ENCODE data around the gene COL6A2.

COL6A2 gene

DNA sequence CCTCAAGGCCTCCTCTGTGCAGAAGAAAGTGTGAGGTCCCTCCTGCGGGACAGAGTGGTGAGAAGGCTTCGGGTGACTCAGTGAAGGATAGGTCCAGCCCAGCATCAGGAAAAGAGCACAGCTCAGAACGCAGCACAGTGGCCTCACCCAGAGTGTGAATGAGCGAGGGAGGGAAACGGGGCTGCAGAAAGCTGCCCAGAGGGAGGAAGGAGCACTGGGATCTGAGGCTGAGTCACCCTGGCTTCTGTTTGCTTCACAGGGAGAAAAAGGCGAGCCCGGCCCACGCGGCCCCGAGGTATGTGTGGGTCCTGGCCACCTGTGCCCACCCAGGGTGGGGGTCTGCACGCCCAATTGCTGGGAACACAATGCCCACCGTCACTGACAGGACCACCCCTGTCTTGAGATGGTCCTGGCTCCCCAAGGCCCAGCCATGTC lies 24.3 kb downstream of the COL6A2 start:
- ChIA-PET CTCF (interaction anchor here (0.7 kb wide), 1 partner anchor 92 kb away, joined by 3 read pairs; no protein-coding TSS in a partner anchor), POLR2A (no interaction called here)
- no peak for DNase-seq (ENCODE audit: extremely low spot score)
- TF ChIP-seq FOXK2 (IDR thresholded peaks at IDR 0.05): no peak

DNA sequence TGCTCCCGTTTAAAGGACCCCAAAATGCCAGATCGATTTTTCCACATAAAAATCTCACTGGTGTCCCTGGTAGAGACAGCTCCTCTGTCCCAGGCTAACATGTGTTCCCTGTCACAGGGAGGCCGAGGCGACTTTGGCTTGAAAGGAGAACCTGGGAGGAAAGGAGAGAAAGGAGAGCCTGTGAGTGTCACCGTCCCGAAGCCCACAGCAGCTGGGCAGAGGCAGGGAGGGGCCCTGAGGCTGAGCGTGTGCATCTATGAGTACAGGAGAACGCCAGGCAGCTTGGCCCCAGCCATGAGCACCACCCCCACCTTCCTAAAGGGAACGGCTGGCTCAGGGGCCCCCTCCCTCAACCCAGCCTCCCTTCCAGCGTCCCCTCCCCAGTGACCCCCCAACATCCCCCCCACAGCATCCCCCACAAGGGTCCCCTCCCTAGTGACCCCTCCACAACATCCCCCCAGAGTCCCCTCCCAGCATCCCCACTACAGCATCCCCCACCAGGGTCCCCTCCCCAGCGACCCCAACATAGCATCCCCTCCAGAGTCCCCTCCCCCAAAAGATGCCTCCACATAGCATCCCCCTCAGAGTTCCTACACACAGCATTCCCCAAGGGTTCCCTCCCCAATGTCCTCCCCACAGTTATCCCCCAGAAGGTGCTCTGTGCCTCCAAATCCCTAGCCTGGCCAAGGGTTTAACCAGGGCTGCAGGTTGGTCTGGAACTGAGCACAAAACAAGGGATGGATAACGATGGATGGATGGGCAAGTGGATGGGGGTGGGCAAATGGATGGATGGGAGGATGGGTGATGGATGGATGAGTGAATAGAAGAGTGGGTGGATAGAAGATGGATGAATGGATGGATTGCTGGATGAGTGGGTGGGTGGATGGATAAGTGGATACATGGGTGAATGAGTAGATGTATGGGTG lies 25.1 kb downstream of the COL6A2 start:
- ChIA-PET CTCF (interaction anchor here (0.7 kb wide), 1 partner anchor 93 kb away, joined by 3 read pairs; no protein-coding TSS in a partner anchor), POLR2A (no interaction called here)
- TF ChIP-seq FOXA1 (IDR thresholded peaks at IDR 0.05): no peak
- TF ChIP-seq CTBP1 (IDR thresholded peaks at IDR 0.05; ENCODE audit: borderline replicate concordance): no peak
- TF ChIP-seq ARNT (IDR thresholded peaks at IDR 0.05): no peak
- no peak for TF ChIP-seq L3MBTL2 (conservative IDR thresholded peaks at IDR 0.05)
- TF ChIP-seq BHLHE40 (IDR thresholded peaks at IDR 0.05; ENCODE audit: borderline replicate concordance): no peak
- no peak for TF ChIP-seq ELF4 (IDR thresholded peaks at IDR 0.05)
- TF ChIP-seq NFRKB (IDR thresholded peaks at IDR 0.05): no peak
- no peak for TF ChIP-seq FOXM1 (IDR thresholded peaks at IDR 0.05; ENCODE audit: borderline replicate concordance)
- no peak for TF ChIP-seq HDGF (IDR thresholded peaks at IDR 0.05; ENCODE audit: borderline replicate concordance)
- no peak for DNase-seq (ENCODE audit: extremely low spot score)

DNA sequence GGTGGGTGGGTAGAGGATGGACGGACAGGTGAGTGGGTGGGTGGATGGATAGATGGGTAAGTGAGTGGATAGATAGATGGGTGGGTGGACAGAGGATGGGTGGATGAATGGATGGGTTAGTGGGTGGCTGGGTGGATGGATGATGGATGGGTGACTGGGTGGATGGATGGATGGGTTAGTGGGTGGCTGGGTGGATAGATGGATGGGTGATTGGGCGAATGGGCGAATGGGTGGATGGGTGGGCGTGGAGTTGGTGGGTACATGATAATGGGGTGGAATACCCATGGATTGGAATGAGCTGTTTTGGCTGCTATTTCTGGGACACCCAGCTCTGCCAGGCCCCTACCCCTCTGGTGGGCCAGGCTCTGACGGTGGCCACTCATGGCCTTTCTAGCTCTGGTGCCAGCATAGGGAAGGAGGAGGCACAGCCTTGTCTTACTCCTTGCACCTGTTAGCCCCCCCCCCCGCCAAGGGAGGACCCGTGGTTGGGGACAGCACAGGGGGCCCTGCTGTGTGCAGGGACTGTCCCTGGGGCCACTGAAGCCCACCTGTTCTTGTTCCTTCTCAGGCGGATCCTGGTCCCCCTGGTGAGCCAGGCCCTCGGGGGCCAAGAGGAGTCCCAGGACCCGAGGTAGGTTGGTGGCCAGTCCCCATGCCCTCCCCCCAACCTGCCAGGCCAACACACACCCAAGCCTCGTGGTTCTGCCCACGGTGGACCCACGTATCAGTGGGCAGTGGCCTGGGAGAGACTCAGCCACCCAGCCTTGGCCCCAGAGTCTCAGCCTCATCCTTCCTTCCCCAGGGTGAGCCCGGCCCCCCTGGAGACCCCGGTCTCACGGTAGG lies 26.4 kb downstream of the COL6A2 start:
- CTCF ChIA-PET: no interaction called here
- no peak for DNase-seq (ENCODE audit: extremely low spot score)

DNA sequence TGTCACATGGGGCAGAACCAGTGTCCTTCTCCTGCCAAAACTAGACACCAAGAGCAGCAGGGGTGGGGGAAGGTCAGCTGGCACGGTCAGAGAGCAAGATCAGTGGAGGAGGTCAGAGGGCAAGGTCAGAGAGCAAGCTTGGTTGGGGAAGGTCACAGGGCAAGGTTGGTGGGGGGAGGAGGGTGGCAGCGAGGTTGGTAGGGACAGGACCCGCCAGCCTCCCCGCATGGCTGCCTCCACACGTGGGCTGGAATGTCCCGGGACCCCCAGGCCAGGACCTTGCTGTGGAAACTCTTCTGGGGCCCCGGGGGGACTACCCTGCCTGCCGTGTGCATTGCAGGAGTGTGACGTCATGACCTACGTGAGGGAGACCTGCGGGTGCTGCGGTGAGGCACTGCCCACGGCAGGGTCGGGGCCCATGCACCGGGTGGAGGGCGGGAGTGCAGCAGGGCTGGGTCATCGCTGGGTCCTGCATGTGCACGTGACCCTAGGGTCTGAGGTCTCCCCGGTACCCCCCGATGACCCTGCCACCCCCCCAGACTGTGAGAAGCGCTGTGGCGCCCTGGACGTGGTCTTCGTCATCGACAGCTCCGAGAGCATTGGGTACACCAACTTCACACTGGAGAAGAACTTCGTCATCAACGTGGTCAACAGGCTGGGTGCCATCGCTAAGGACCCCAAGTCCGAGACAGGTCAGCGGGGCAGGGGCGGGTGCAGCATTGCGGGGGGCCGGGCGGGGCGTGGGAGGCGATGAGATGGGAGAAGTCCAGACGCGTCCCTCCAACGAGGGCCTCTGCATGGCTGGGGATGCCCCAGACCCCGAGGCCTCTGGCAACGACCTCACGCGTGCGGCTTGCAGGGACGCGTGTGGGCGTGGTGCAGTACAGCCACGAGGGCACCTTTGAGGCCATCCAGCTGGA lies 27.3 kb downstream of the COL6A2 start:
- ChIA-PET POLR2A (no interaction called here), CTCF (no interaction called here)
- no peak for TF ChIP-seq FOXA1 (IDR thresholded peaks at IDR 0.05)
- TF ChIP-seq BHLHE40 (IDR thresholded peaks at IDR 0.05; ENCODE audit: borderline replicate concordance): no peak
- no peak for TF ChIP-seq NFRKB (IDR thresholded peaks at IDR 0.05)
- TF ChIP-seq TARDBP (IDR thresholded peaks at IDR 0.05): no peak
- TF ChIP-seq ZNF384 (IDR thresholded peaks at IDR 0.05): no peak
- no peak for TF ChIP-seq SP1 (IDR thresholded peaks at IDR 0.05)
- TF ChIP-seq ELF4 (IDR thresholded peaks at IDR 0.05): no peak
- TF ChIP-seq, protein P1, sequence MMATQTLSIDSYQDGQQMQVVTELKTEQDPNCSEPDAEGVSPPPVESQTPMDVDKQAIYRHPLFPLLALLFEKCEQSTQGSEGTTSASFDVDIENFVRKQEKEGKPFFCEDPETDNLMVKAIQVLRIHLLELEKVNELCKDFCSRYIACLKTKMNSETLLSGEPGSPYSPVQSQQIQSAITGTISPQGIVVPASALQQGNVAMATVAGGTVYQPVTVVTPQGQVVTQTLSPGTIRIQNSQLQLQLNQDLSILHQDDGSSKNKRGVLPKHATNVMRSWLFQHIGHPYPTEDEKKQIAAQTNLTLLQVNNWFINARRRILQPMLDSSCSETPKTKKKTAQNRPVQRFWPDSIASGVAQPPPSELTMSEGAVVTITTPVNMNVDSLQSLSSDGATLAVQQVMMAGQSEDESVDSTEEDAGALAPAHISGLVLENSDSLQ (IDR thresholded peaks at IDR 0.05): no peak
- no peak for TF ChIP-seq CTBP1 (IDR thresholded peaks at IDR 0.05; ENCODE audit: borderline replicate concordance)
- no peak for TF ChIP-seq ARNT (IDR thresholded peaks at IDR 0.05)
- no peak for TF ChIP-seq FOXK2 (IDR thresholded peaks at IDR 0.05)
- no peak for TF ChIP-seq FOXM1 (IDR thresholded peaks at IDR 0.05; ENCODE audit: borderline replicate concordance)
- no peak for DNase-seq (ENCODE audit: extremely low spot score)

More for the DNA sequence above, 26.4 kb downstream of the COL6A2 start:
- TF ChIP-seq TARDBP (IDR thresholded peaks at IDR 0.05) (0 out of 2 replicates have a peak, but pooled peaks have one; percentile 25), ZNF384 (IDR thresholded peaks at IDR 0.05) (no peak)
- POLR2A ChIA-PET: no interaction called here

DNA sequence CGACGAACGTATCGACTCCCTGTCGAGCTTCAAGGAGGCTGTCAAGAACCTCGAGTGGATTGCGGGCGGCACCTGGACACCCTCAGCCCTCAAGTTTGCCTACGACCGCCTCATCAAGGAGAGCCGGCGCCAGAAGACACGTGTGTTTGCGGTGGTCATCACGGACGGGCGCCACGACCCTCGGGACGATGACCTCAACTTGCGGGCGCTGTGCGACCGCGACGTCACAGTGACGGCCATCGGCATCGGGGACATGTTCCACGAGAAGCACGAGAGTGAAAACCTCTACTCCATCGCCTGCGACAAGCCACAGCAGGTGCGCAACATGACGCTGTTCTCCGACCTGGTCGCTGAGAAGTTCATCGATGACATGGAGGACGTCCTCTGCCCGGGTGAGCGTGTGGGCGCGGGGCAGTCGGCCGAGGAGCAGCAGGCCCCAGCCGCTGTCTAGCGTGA lies 28.0 kb downstream of the COL6A2 start:
- DNase-seq (ENCODE audit: extremely low spot score): no peak
- ChIA-PET CTCF (no interaction called here), POLR2A (no interaction called here)
- TF ChIP-seq ZNF384 (IDR thresholded peaks at IDR 0.05): no peak
- TF ChIP-seq NFRKB (IDR thresholded peaks at IDR 0.05): no peak
- no peak for TF ChIP-seq ELF4 (IDR thresholded peaks at IDR 0.05)
- TF ChIP-seq ARNT (IDR thresholded peaks at IDR 0.05): no peak
- no peak for TF ChIP-seq LEF1 (IDR thresholded peaks at IDR 0.05; ENCODE audit: borderline replicate concordance)

DNA sequence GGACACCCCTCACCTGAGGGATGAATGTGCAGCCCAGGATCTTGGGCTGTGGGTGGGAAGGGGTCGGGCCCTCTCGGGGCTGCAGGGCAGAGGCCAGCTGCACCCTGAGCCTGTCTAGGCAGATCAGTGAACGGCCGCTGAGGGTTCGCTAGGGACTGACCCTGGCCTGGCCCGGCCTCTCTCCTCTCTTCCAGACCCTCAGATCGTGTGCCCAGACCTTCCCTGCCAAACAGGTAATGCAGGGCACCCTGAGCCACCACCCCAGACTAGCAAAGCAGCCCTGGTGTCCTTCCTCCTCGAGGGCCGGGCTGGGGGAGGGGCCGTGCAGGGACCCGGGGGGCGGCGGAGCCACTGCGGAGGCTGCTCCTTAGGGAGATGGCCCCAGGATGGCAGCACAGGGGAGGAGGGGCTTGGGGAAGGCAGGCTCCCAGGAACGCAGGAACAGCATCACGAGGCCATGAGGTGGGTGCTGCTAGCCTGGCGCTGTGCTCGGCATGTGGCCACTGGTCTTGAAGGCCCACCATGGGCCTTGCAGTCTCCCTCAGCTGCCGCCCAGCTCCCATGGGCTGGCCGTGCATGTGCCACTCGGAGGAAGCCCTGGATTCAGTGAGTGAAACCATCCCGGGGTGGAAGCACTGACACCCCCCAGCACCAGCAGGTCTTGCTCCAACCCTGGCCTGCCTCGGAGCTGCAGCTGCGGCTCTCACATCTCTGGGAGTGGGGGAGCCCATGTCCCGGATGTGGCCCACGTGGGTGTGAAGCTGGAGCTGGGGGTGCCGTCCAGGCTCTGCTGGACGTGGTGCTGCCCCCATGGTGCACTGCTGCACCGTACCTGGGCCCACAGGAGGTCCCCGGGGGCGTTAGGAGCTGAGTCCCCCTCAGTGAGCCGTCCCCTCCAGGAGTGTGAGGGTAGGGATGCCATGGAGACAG lies 28.7 kb downstream of the COL6A2 start:
- no peak for TF ChIP-seq ELF4 (IDR thresholded peaks at IDR 0.05)
- ChIA-PET CTCF (interaction anchor here (1.4 kb wide), 1 partner anchor 17 kb away, joined by 4 read pairs; no protein-coding TSS in a partner anchor), POLR2A (no interaction called here)
- no peak for DNase-seq (ENCODE audit: extremely low spot score)

Measured in HEK293T (cell line).